Peyer's patch (tissue), 4 donors: ENCODE measurements around the gene CIB1. TPM values are rescaled to one million over a fixed set of nuclear protein-coding genes. Genes with fewer than 3 reads are reported as not detected.
A peak's percentile ranks its signal among the peaks of the same experiment; 100 is the strongest.

Source experiments
- DNase-seq, 3 donors: peaks; one replicate each; pipeline ENCODE4 v3.0.0-alpha.2; 2017 to 2019
- H3K27ac ChIP-seq, 4 donors: fragments of 200-600 bp; sonication (generic); one replicate each; pipeline ENCODE4 v1.5.1; 2016 to 2019
- H3K27me3 ChIP-seq, 2 donors: fragments of 200-600 bp; sonication (generic); one replicate each; pipeline ENCODE4 v1.5.1; 2019
- H3K36me3 ChIP-seq, 3 donors: fragments of 200-600 bp; sonication (generic); one replicate each; pipeline ENCODE4 v1.5.1; 2016 to 2019
- H3K4me1 ChIP-seq, 4 donors: fragments of 200-600 bp; sonication (generic); one replicate each; pipeline ENCODE4 v1.5.1; 2016 to 2019
- H3K4me3 ChIP-seq, 4 donors: fragments of 200-600 bp; sonication (generic); 1 replicate in 3 of 4; 2 replicates in 1 of 4; pipeline ENCODE4 v1.5.1; 2016 to 2019; ENCODE audit warnings: mild to moderate bottlenecking in 1 of 4
- H3K9me3 ChIP-seq, 4 donors: fragments of 200-600 bp; sonication (generic); one replicate each; pipeline ENCODE4 v1.5.1; 2016 to 2019; ENCODE audit warnings: mild to moderate bottlenecking in 1 of 4
- CTCF ChIP-seq, 6 experiments: fragments of 450-650 bp in 4 of 6; fragments of 200-600 bp in 2 of 6; sonication (generic) in 1 of 6; IDR thresholded peaks; one replicate each; pipeline ENCODE4 v1.5.1; 2017 to 2019; ENCODE audit warnings: antibody characterized with exemption in 6 of 6, mild to moderate bottlenecking in 3 of 6, moderate library complexity in 1 of 6
- POLR2A ChIP-seq, 2 donors: fragments of 450-650 bp; IDR thresholded peaks; one replicate each; pipeline ENCODE4 v1.5.1; 2017; ENCODE audit warnings: antibody characterized with exemption in 2 of 2, mild to moderate bottlenecking in 2 of 2, moderate library complexity in 2 of 2
- total RNA-seq, 4 donors: library from RNA; depleted of rRNA; stranded (reverse); fragments of >200 nt; gene quantifications; one replicate each; pipeline ENCODE4 v1.1.0, GENCODE V29; 2016

Gene CIB1
- total RNA-seq, 4 donors from 2014 or later, result 71.0 to 166 (median 130) TPM

- Histone ChIP-seq H3K27ac (peak overlapping the region in 2 of 4 donors; percentile 93 to 95), H3K4me1 (peaks cover 5 to 47% (median 19%) of the 10 kb centered on the region in 4 donors), H3K4me3 (no peak overlapping the region), H3K36me3 (peaks cover 0 to 71% (median 0%) of the 10 kb centered on the region in 3 donors), H3K9me3 (no peaks in the 10 kb centered on the region), H3K27me3 (no peaks in the 10 kb centered on the region)
- TF ChIP-seq POLR2A (IDR thresholded peaks at IDR 0.05) (no peak), CTCF (IDR thresholded peaks at IDR 0.05) (no peak)
- DNase-seq, result no peak
These were observed 4.8 kb downstream of the CIB1 start for GRCh38 chr15:90228960-90229359.

GRCh38 chr15:90227816-90228772 lies 5.6 kb downstream of the CIB1 start:
- Histone ChIP-seq H3K4me1 (peaks cover 5 to 47% (median 19%) of the 10 kb centered on the region in 4 donors), H3K27ac (peak overlapping the region in 2 of 4 donors; percentile 93 to 95)

GRCh38 chr15:90227336-90227735 lies 6.4 kb downstream of the CIB1 start:
- peaks cover 0 to 87% (median 0%) of the 10 kb centered on the region in 3 donors for H3K36me3 ChIP-seq
- H3K4me1 ChIP-seq, result peaks cover 5 to 42% (median 18%) of the 10 kb centered on the region in 4 donors
- no peak for DNase-seq
- TF ChIP-seq POLR2A (IDR thresholded peaks at IDR 0.05) (no peak), CTCF (IDR thresholded peaks at IDR 0.05) (no peak)
- H3K27me3 ChIP-seq, result no peaks in the 10 kb centered on the region
- H3K4me3 ChIP-seq, result no peak overlapping the region
- no peaks in the 10 kb centered on the region for H3K9me3 ChIP-seq
- H3K27ac ChIP-seq, result no peak overlapping the region

More at GRCh38 chr15:90227816-90228772, 5.6 kb downstream of the CIB1 start:
- Histone ChIP-seq H3K36me3 (peaks cover 0 to 80% (median 0%) of the 10 kb centered on the region in 3 donors), H3K4me3 (no peak overlapping the region), H3K27me3 (no peaks in the 10 kb centered on the region), H3K9me3 (no peaks in the 10 kb centered on the region)
- no peak for DNase-seq
- TF ChIP-seq POLR2A (IDR thresholded peaks at IDR 0.05), result no peak
- TF ChIP-seq CTCF (IDR thresholded peaks at IDR 0.05), result no peak

GRCh38 chr15:90225504-90226234 lies 8.1 kb downstream of the CIB1 start:
- no peak for DNase-seq
- Histone ChIP-seq H3K27me3 (no peaks in the 10 kb centered on the region), H3K9me3 (no peaks in the 10 kb centered on the region), H3K4me1 (peaks cover 0 to 30% (median 7%) of the 10 kb centered on the region in 4 donors), H3K36me3 (peaks cover 0 to 93% (median 0%) of the 10 kb centered on the region in 3 donors), H3K4me3 (no peak overlapping the region), H3K27ac (no peak overlapping the region)
- no peak for TF ChIP-seq POLR2A (IDR thresholded peaks at IDR 0.05)

- no peaks in the 10 kb centered on the region for H3K27me3 ChIP-seq
- no peak overlapping the region for H3K4me3 ChIP-seq
- DNase-seq, result no peak
- H3K9me3 ChIP-seq, result no peaks in the 10 kb centered on the region
- H3K36me3 ChIP-seq, result peaks cover 0 to 87% (median 0%) of the 10 kb centered on the region in 3 donors
- no peak for TF ChIP-seq CTCF (IDR thresholded peaks at IDR 0.05)
- TF ChIP-seq POLR2A (IDR thresholded peaks at IDR 0.05), result no peak
- H3K4me1 ChIP-seq, result peaks cover 0 to 24% (median under 1%) of the 10 kb centered on the region in 4 donors
- H3K27ac ChIP-seq, result no peak overlapping the region
These were observed 8.7 kb downstream of the CIB1 start for GRCh38 chr15:90225047-90225446.
